NCI-H345 treated with DMSO at 0.1 percent for 48 hours (cell line): ENCODE results near the gene RAB33A.

Experiments
- DNase-seq: peaks from one replicate; lab custom pipeline; 2025; ENCODE audit not compliant: unreplicated experiment; lab: John Stamatoyannopoulos, UW

The RAB33A gene

DNA sequence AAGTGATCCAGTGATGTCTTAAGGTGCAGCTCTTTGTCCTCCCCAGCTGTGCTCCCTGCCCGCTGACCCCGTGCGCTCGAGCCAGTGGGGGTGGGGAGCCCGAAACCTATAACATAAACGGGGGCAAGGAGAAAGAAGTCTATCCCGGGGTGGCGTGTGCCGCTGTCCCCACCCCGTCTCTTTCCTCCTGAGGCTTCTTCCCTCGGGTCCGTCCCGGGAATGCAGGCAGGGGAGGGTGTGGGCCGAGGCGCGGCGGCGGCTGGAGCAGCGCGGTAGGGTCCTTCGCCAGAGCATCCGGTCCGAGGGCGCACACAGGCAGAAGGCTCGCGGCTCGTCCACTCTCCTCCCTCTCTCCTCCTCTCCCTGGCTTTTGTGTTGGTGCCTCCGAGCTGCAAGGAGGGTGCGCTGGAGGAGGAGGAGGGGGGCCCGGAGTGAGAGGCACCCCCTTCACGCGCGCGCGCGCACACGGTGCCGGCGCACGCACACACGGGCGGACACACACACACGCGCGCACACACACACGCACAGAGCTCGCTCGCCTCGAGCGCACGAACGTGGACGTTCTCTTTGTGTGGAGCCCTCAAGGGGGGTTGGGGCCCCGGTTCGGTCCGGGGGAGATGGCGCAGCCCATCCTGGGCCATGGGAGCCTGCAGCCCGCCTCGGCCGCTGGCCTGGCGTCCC lies at the start of gene RAB33A:
TSS of gene RAB33A (plus strand) at position 517 of the 681 bp plus-strand sequence. CDS start at position 618, 101 bp downstream.
- peak; percentile 8 for DNase-seq

- no peak for DNase-seq
These were observed 47.2 kb upstream of the RAB33A start for GRCh38 chrX:130124577-130124976.

- no peak for DNase-seq
These were observed 46.5 kb upstream of the RAB33A start for GRCh38 chrX:130125091-130125874.

- no peak for DNase-seq
These were observed 40.8 kb upstream of the RAB33A start for GRCh38 chrX:130130990-130131389.

- no peak for DNase-seq
These were observed 35.3 kb upstream of the RAB33A start for GRCh38 chrX:130136496-130136895.

- DNase-seq = no peak
These were observed 34.8 kb upstream of the RAB33A start for GRCh38 chrX:130136961-130137360.

GRCh38 chrX:130139474-130140201 lies 32.1 kb upstream of the RAB33A start:
- DNase-seq = peak; percentile 8

DNA sequence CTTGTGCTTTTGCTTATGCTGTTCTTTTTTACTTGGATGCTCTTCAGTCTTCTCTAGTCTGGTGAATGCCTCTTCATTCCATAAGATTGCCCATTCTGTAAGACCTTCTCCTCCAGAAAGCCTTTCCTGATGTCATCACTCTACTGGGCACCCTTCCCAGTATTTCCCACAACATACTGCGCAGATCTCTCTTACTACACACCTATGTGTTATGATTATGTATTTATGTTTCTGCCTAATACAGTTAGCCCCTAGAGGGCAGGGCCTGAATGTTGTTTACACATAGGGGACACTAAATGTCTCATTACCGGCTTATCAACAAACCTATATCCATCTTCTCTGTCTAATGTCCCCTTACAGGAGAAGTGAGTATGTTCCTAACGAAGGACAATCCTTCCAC lies 27.3 kb upstream of the RAB33A start:
- no peak for DNase-seq

DNA sequence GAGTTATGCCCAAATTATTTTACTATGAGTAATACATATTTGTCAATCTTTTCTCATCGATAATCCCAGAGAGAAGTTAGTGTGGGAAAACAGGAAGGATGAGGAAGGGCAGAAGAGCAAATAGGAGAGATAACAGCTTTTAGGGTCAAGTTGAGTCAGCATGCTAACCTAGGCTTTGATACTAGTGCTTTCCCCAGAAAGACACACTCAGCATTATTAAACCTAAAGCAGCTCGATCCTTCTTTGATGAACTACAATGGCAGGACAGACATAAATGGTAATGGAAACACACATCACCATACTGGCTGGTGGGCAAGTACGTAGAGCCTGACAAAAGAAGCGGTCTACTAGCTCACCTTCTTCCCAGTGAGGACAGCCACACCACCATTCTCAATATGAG lies 26.6 kb upstream of the RAB33A start:
- no peak for DNase-seq

GRCh38 chrX:130147631-130148030 lies 24.1 kb upstream of the RAB33A start:
- no peak for DNase-seq

GRCh38 chrX:130155564-130155963 lies 16.2 kb upstream of the RAB33A start:
- DNase-seq = no peak

- DNase-seq = no peak
These were observed 13.5 kb upstream of the RAB33A start for GRCh38 chrX:130158311-130158710.

- no peak for DNase-seq
These were observed 12.0 kb upstream of the RAB33A start for GRCh38 chrX:130159776-130160175.

GRCh38 chrX:130162094-130162735 lies 9.5 kb upstream of the RAB33A start:
- DNase-seq = no peak

GRCh38 chrX:130163398-130163797 lies 8.4 kb upstream of the RAB33A start:
- DNase-seq = no peak

DNA sequence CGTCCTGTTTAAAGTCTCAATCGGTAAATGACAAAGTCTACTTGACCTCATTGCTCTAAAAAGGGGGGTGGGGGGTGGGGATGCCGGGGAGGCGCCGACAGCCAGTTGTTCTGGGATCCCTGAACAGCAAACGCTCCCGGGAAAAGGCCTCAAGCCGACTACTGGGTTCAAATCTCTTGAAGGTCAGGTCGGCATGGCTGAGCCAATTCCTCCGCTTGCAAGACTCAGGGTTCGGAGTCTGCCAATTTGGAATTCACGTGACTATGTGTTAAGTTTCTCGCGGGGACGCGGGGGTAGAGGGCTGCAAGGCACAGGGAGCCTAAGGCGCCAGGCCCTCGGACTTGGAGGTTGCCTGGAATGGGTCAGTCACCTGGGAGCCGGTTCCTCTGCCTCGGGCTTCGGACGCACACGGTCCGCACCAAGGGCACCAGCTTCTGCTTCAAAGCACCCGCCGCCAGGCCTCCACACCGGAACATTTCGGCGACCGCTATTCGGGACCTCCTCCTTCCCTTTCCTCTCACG lies 6.5 kb upstream of the RAB33A start:
- DNase-seq = no peak

DNA sequence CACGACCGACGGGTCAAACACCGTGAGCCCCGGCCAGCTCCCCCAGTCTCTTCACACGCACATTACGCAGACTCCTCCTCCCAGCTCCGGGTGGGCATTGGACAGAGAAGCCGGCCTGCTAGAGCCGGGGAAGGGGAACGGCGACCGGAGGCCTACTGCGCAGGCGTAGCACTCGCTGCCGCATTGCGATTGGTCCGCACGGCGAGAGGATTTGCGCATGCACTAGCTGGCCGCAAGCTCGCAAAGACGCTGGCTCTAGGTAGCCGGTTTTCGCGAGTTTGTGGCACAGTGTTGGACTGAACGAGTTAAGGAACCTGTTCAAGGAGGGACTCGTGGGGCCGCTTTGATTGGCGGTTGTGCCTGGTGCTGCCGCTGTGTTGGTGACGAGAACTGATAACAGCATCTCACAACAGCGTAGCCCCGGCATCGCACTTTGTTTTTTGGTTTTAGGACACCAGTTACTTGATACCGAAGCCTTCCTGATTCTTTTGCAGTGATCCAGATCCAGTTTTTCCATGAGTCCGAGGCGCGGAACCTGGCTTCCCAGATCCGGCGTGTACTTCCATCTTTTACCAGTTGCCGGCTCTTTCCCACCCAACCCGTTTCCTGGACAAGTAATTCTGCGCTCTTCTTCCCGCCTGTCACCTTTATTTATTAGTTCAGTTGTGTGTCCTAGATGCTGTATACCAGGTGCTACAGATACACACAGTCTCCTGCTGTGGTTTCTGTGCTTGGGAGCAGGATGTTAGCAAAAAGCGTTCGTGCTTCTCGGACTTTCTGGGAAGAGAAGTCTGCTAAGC lies 5.9 kb upstream of the RAB33A start, which contains the start of gene AIFM1:
TSS of gene AIFM1 (minus strand) at position 139 of the 800 bp plus-strand sequence. CDS start 185 bp downstream, outside the sequence.
- DNase-seq = peak; percentile 94

GRCh38 chrX:130166503-130166777 lies 5.3 kb upstream of the RAB33A start:
- no peak for DNase-seq

DNA sequence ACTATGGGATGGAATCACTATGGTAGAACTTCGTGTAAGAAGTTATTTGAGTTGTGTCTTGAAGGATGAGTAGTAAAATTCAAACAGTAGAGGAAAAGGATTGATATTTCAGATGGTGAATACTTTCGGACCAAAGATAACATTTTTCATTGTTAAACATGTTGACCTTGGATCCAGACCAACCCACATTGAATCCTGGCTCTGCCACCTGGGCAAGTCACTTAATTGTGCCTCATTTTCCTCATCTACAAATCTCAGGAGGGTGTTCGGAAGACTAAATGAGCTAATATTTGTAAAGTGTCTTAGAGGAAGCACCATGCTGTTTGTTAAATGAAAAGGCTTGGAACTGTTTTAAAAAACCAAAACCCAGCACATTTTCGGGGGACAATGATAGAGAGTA lies 4.7 kb upstream of the RAB33A start:
- no peak for DNase-seq

- peak; percentile 75 for DNase-seq
These were observed 863 bp upstream of the RAB33A start for GRCh38 chrX:130170752-130171445.
